AG09309 (cell line): ENCODE measurements around the gene CLIC1.

ENCODE experiments used
- DNase-seq: peaks from one replicate; pipeline ENCODE4 v3.0.0-alpha.2; 2010; ENCODE audit warnings: low read depth
- H3K4me3 ChIP-seq: 2 replicates; pipeline ENCODE4 v1.5.1; 2011; ENCODE audit warnings: mild to moderate bottlenecking, low read depth, low read length, moderate library complexity; ENCODE audit not compliant: control insufficient read depth
- CTCF ChIP-seq: IDR thresholded peaks from 2 replicates; pipeline ENCODE4 v1.5.1; 2011; ENCODE audit warnings: mild to moderate bottlenecking, low read depth, low read length, inconsistent platforms; ENCODE audit not compliant: insufficient read depth, control insufficient read depth; ENCODE audit errors: missing control alignments

CLIC1 gene

GRCh38 chr6:31768363-31769257, 32.3 kb upstream of the CLIC1 start:
- H3K4me3 ChIP-seq = no peak overlapping the region
- no peak for TF ChIP-seq CTCF
- no peak for DNase-seq

GRCh38 chr6:31767096-31767645, 30.8 kb upstream of the CLIC1 start:
- no peak for TF ChIP-seq CTCF
- DNase-seq = no peak
- H3K4me3 ChIP-seq = no peak overlapping the region

- no peak for TF ChIP-seq CTCF
- H3K4me3 ChIP-seq = peak overlapping the region; percentile 9
- no peak for DNase-seq
Measured at GRCh38 chr6:31765910-31766794, 29.8 kb upstream of the CLIC1 start.

GRCh38 chr6:31765559-31765909, 29.2 kb upstream of the CLIC1 start:
- DNase-seq = no peak
- TF ChIP-seq CTCF = no peak
- no peak overlapping the region for H3K4me3 ChIP-seq

- no peak overlapping the region for H3K4me3 ChIP-seq
- DNase-seq = no peak
- no peak for TF ChIP-seq CTCF
Measured at GRCh38 chr6:31764198-31764597, 27.9 kb upstream of the CLIC1 start.

GRCh38 chr6:31763619-31763940, 27.2 kb upstream of the CLIC1 start:
- no peak for DNase-seq
- H3K4me3 ChIP-seq = no peak overlapping the region
- TF ChIP-seq CTCF = no peak
